Stomach (tissue), 9 donors: Measurements from ENCODE around the gene DNM3. TPM values are rescaled to one million over a fixed set of nuclear protein-coding genes. Genes with fewer than 3 reads are reported as not detected.
A peak's percentile ranks its signal among the peaks of the same experiment; 100 is the strongest.

Experiments used
- DNase-seq, 2 donors: peaks; one replicate each; pipeline versions ENCODE4 v3.0.0 to v3.0.0-alpha.2; 2013 to 2019
- H3K27ac ChIP-seq, 5 donors: fragments of 200-600 bp in 4 of 5; sonication (generic) in 4 of 5; one replicate each; pipeline ENCODE4 v1.5.1; 2013 to 2019; ENCODE audit warnings: mild to moderate bottlenecking in 1 of 5, moderate library complexity in 1 of 5
- H3K27me3 ChIP-seq, 3 donors: fragments of 200-600 bp; sonication (generic); one replicate each; pipeline ENCODE4 v1.5.1; 2017 to 2019; ENCODE audit warnings: mixed run types in 1 of 3
- H3K36me3 ChIP-seq, 4 donors: fragments of 200-600 bp; sonication (generic); 1 replicate in 3 of 4; 2 replicates in 1 of 4; pipeline ENCODE4 v1.5.1; 2016 to 2019
- H3K4me1 ChIP-seq, 4 donors: fragments of 200-600 bp; sonication (generic); one replicate each; pipeline ENCODE4 v1.5.1; 2016 to 2019
- H3K4me3 ChIP-seq, 4 donors: fragments of 200-600 bp; sonication (generic) in 3 of 4; one replicate each; pipeline ENCODE4 v1.5.1; 2016 to 2019; ENCODE audit warnings: mild to moderate bottlenecking in 1 of 4
- H3K9me3 ChIP-seq, 4 donors: fragments of 200-600 bp; sonication (generic); one replicate each; pipeline ENCODE4 v1.5.1; 2016 to 2019
- CTCF ChIP-seq, 7 experiments: fragments of 450-650 bp in 4 of 7; fragments of 200-600 bp in 3 of 7; sonication (generic) in 3 of 7; IDR thresholded peaks; one replicate each; pipeline ENCODE4 v1.5.1; 2016 to 2019; ENCODE audit warnings: antibody characterized with exemption in 7 of 7, control low read depth in 2 of 7, mild to moderate bottlenecking in 1 of 7
- EP300 ChIP-seq: sonication (generic); formaldehyde crosslinking; IDR thresholded peaks from one replicate; pipeline ENCODE4 v1.6.1; 2017; ENCODE audit warnings: antibody characterized with exemption
- POLR2A ChIP-seq, 4 donors: fragments of 450-650 bp; IDR thresholded peaks; one replicate each; pipeline ENCODE4 v1.6.1; 2016; ENCODE audit warnings: antibody characterized with exemption in 4 of 4, control low read depth in 2 of 4, mild to moderate bottlenecking in 1 of 4, moderate library complexity in 1 of 4
- POLR2AphosphoS5 ChIP-seq, 3 donors: sonication (generic); formaldehyde crosslinking; IDR thresholded peaks; one replicate each; pipeline ENCODE4 v1.6.1; 2016; ENCODE audit warnings: antibody characterized with exemption in 3 of 3
- WGBS, 5 donors: extraction: QIAGEN DNeasy Blood & Tissue Kit in 3 of 5; methylation state at CpG; one replicate each; pipeline versions ENCODE4 v1.1.5 to v1.1.7; 2013 to 2018; 5-methylcytosine and 5-hydroxymethylcytosine counted together
- intact Hi-C: fragments of 100-400 bp; cut with DNase I; formaldehyde crosslinking; loops from one replicate; pipeline ENCODE4 v1.15.1; 2023; ENCODE audit warnings: low total_unique reads
- polyA plus RNA-seq, 3 donors: library from polyadenylated mRNA; stranded (reverse); fragments of 200-250 nt; gene quantifications; one replicate each; pipeline ENCODE4 v1.2.3, GENCODE V29; 2013
- total RNA-seq, 5 donors: library from RNA; depleted of rRNA; stranded (reverse); fragments of >200 nt; gene quantifications; one replicate each; pipeline versions ENCODE4 v1.1.0 to v1.2.3, GENCODE V29; 2014 to 2016
- donor health status: healthy with polysubstance abuse.
- donor health status: Bipolar disorder and iron deficiency.
- donor health status: healthy.

Gene DNM3
- total and polyA plus RNA-seq, 8 donors: 0.58 to 13.8 (median 2.2) TPM

- Histone ChIP-seq H3K27ac (peak overlapping the region in 2 of 5 donors; percentile 45 to 87), H3K36me3 (no peaks in the 10 kb centered on the region), H3K4me3 (no peak overlapping the region), H3K9me3 (no peaks in the 10 kb centered on the region), H3K27me3 (no peaks in the 10 kb centered on the region), H3K4me1 (peaks cover 0 to 42% (median 9%) of the 10 kb centered on the region in 4 donors)
- 91 to 99% (median 97%) methylated on average over 3 of the region's 3 CpGs for WGBS, 5 donors
- no peak for TF ChIP-seq POLR2AphosphoS5 (IDR thresholded peaks at IDR 0.05)
- TF ChIP-seq POLR2A (IDR thresholded peaks at IDR 0.05): no peak
- no peak for TF ChIP-seq EP300
- TF ChIP-seq CTCF (IDR thresholded peaks at IDR 0.05): no peak
- DNase-seq: no peak
- intact Hi-C loops: no loop called here
Observed at GRCh38 chr1:172137703-172138454, 296.6 kb downstream of the DNM3 start.

GRCh38 chr1:172138634-172139033, 297.3 kb downstream of the DNM3 start:
- TF ChIP-seq POLR2A (IDR thresholded peaks at IDR 0.05): no peak
- intact Hi-C loops: no loop called here
- H3K36me3 ChIP-seq: no peaks in the 10 kb centered on the region
- H3K4me3 ChIP-seq: no peak overlapping the region
- H3K27me3 ChIP-seq: no peaks in the 10 kb centered on the region
- no peaks in the 10 kb centered on the region for H3K9me3 ChIP-seq
- H3K4me1 ChIP-seq: peaks cover 0 to 42% (median 11%) of the 10 kb centered on the region in 4 donors
- peak overlapping the region in 3 of 5 donors; percentile 41 to 87 (median 52) for H3K27ac ChIP-seq
- DNase-seq: no peak
- 77 to 98% (median 88%) methylated on average over 2 of the region's 2 CpGs for whole genome bisulfite sequencing, 5 donors

- no peak for DNase-seq
- Histone ChIP-seq H3K27ac (peak overlapping the region in 3 of 5 donors; percentile 22 to 87 (median 87)), H3K4me1 (peaks cover 0 to 42% (median 12%) of the 10 kb centered on the region in 4 donors), H3K9me3 (no peaks in the 10 kb centered on the region), H3K27me3 (no peaks in the 10 kb centered on the region), H3K4me3 (peak overlapping the region in 1 of 4 donors; percentile 0), H3K36me3 (no peaks in the 10 kb centered on the region)
- TF ChIP-seq POLR2A (IDR thresholded peaks at IDR 0.05) (no peak), POLR2AphosphoS5 (IDR thresholded peaks at IDR 0.05) (no peak), CTCF (IDR thresholded peaks at IDR 0.05) (no peak)
- 74 to 84% (median 80%) methylated on average over 1 of the region's 1 CpG for WGBS, 5 donors
- intact Hi-C loops: no loop called here
Observed at GRCh38 chr1:172139196-172139595, 297.9 kb downstream of the DNM3 start.

GRCh38 chr1:172140072-172140471, 298.8 kb downstream of the DNM3 start:
- Histone ChIP-seq H3K9me3 (no peaks in the 10 kb centered on the region), H3K27ac (peak overlapping the region in 3 of 5 donors; percentile 22 to 87 (median 87)), H3K4me3 (peak overlapping the region in 3 of 4 donors; percentile 0 to 5 (median 2)), H3K36me3 (no peaks in the 10 kb centered on the region), H3K27me3 (no peaks in the 10 kb centered on the region), H3K4me1 (peaks cover 0 to 47% (median 14%) of the 10 kb centered on the region in 4 donors)
- WGBS, 5 donors: 49 to 59% (median 53%) methylated on average over 3 of the region's 3 CpGs
- intact Hi-C loops: no loop called here
- no peak for DNase-seq
- TF ChIP-seq POLR2AphosphoS5 (IDR thresholded peaks at IDR 0.05): no peak
- no peak for TF ChIP-seq CTCF (IDR thresholded peaks at IDR 0.05)
- TF ChIP-seq POLR2A (IDR thresholded peaks at IDR 0.05): no peak
- no peak for TF ChIP-seq EP300

- DNase-seq: no peak
- H3K4me1 ChIP-seq: peaks cover 0 to 52% (median 17%) of the 10 kb centered on the region in 4 donors
- no peaks in the 10 kb centered on the region for H3K9me3 ChIP-seq
- intact Hi-C loops: no loop called here
- TF ChIP-seq EP300 (no peak), POLR2AphosphoS5 (IDR thresholded peaks at IDR 0.05) (no peak), CTCF (IDR thresholded peaks at IDR 0.05) (no peak), POLR2A (IDR thresholded peaks at IDR 0.05) (no peak)
- H3K27ac ChIP-seq: peak overlapping the region in 3 of 5 donors; percentile 73 to 87 (median 87)
- no peaks in the 10 kb centered on the region for H3K36me3 ChIP-seq
- H3K4me3 ChIP-seq: peak overlapping the region in 3 of 4 donors; percentile 5 to 52 (median 32)
- no peaks in the 10 kb centered on the region for H3K27me3 ChIP-seq
Observed at GRCh38 chr1:172140591-172140990, 299.3 kb downstream of the DNM3 start.
